AG08395 (cell line): Measurements from ENCODE around the gene PRKAG1.

ENCODE experiments used
- DNase-seq: peaks from one replicate; pipeline ENCODE4 v3.0.0; 2012; ENCODE audit warnings: mixed read lengths, low spot score

Gene PRKAG1

DNA sequence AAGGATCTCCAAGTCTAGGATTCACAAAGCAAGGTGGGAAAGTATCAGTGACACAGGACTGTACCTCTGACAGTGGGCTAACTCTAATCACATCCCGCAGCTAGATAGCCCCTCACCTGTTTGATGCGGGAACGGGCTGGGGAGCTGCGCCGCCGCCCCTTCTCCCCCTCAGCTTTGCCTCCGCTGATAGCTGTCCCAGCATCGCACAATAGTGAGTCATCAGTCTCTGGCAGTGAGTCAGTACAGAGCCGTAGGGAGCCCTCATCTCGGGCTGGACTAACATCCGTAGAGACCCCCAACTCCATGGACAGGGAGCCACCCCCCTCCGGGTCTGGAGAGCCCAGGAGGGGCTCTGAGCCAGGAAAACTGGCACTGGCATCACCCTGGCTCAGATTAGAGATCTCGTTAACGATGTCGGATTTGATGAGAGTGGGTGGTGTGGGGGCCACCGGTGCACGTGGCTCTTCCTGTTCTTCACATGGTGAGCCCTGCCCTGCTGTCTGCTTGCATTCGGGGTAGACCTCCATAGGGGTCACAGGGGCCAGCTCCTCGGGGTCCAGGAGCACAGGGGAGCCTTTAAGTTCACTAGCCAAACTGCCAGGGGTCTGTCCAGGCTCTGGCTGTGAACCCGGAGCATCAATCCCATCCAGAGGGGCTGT lies 31.1 kb upstream of the PRKAG1 start:
- peak; percentile 28 for DNase-seq

DNA sequence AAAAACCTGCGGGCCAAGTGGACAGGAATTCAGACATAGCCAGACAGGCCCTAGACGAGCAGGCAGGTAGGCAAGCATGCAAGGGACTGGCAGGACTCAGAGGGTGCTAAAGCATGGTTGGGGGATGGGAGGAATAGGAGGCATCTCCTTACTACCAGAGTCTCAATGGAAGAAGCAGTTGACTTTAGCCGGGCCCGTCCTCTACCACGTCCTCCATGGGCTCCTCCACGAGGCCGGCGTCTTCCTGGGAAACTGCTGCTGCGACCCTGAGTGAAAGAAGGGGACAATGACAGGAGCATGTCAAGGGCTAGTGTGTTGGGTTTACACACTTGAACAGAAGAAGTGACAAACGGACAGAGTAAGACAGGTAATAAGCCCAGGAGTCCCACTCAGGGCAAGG lies 30.4 kb upstream of the PRKAG1 start:
- no peak for DNase-seq

- no peak for DNase-seq
These were observed 27.7 kb upstream of the PRKAG1 start for GRCh38 chr12:49046129-49046895.

- no peak for DNase-seq
These were observed 26.1 kb upstream of the PRKAG1 start for GRCh38 chr12:49044660-49045059.

GRCh38 chr12:49043856-49044258 lies 25.3 kb upstream of the PRKAG1 start:
- peak; percentile 69 for DNase-seq

GRCh38 chr12:49043241-49043640 lies 24.7 kb upstream of the PRKAG1 start:
- no peak for DNase-seq

DNA sequence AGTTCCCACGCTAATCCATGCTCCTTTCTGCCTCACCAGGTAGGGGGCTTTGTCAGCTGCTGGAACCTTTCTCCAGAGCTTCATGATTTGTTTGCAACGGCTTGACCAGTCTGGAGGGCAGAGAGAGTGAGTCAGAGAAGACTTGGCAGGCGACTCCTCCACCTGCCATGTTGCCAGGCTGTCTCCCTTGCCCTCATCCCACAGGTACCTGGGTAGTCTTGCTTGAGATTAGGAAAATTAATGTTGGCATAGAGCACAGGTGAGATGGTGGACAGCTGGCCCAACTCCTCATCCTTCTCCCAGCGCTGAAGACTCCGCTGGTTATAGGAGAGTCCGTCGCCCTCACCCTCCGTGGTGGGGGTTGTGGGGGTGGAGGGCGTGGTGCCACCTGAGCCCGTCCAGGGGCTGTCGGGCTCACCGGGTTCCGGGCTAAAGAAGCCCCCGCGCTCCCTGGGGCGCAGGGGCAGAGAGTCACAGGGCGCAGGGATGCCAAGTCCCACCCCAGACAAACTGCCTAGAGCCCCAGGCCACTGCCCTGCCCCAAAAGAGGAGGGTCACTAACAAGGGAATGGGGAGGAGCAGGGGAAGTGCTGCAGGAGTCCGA lies 23.4 kb upstream of the PRKAG1 start:
- no peak for DNase-seq

DNA sequence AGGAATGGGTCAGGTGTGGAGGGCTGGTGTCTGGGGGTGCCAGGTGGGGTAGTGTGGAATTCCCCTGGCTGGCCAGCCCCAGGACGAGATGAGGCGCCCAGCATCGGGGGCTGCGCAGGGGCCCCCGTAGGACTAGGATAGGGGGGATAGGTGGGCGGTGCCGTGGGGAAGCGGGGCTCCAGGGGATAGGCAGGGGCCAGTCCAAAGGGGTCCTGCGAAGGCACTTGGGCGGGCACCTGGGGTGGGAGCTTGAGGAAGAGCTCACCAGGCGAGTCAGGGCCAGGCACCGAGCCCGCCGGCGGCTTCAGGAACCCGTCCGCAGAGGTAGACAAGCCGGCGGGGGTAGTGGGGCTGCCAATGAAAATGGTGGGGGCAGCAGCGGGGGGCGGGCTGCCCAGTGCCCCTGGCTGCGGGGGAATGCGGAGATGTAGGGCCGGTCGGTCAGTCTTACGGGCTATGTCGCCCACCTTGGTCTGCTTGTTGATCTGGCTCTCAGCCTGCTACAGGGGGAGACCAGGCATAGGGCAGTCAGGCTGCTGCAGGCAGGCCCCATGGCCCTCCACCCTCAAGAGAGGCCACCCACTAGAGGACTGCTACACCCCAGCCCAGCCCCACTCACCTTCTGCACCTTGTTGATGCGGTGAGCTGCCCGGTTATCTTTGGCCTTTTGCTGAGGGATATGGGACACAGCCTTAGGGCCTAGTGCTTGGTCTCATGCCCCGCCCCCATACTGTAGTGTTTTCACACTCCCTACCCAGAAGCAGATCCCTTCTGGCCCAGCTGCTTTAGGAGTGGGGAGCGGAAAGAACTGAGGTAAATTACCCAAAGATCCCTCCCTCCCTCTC lies 22.7 kb upstream of the PRKAG1 start:
- no peak for DNase-seq

- no peak for DNase-seq
These were observed 21.8 kb upstream of the PRKAG1 start for GRCh38 chr12:49040364-49040855.

GRCh38 chr12:49039421-49040363 lies 21.1 kb upstream of the PRKAG1 start:
- no peak for DNase-seq

- no peak for DNase-seq
These were observed 19.8 kb upstream of the PRKAG1 start for GRCh38 chr12:49038291-49038955.

DNA sequence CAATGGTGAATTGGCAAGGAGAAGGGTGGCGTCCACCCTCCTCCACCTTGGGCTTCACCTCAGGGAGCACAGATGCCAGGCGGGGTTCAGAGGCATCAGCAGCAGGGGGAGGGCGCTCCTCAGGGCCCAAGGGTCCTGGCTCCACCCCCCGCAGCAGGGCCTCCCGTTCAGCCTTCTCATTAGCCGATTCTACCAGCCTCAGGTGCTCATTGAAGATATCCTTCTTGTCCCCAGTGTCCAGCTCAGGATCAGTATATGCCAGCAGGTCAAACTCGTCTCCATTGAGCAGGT lies 19.3 kb upstream of the PRKAG1 start:
- DNase-seq: no peak

DNA sequence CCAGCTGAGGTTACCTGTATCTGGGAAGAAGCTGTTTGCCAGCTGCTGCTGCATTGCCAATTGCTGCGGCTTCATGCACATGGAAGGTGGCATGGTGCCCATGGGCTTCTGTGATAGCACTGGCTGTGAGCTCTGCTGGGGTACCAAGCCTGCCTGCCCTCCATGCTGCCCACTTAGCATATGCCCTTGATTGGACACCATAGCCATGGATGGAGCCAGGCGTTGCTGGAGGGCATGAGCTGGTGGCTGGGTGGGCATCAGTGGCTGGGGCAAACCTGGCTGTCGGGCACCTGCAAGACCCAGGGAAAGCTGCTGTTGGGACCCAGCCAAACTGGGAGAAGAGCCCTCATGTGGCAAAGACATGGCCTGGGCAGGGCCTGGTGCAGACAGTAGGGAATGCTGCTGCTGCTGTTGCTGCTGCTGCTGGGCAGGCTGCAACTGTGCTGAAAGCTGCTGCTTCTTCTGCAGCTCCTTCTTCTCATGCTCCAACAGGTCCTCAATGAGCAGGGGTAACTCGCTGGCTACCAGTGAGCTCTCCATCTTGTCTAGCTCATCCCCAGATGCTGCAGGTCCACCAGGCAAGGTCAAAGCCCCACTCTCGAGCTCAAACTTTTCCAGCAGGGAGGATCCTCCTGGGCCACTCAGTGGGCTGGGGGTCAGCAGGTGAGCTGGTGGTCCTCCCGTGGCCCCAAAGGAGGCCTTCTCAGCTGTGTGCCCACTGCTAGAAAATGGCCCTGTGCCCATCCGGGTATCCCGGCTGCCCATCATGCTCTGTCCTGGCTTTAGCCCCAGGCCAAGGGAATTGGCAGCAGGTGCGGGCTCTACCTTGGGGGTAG lies 18.8 kb upstream of the PRKAG1 start:
- DNase-seq: no peak

DNA sequence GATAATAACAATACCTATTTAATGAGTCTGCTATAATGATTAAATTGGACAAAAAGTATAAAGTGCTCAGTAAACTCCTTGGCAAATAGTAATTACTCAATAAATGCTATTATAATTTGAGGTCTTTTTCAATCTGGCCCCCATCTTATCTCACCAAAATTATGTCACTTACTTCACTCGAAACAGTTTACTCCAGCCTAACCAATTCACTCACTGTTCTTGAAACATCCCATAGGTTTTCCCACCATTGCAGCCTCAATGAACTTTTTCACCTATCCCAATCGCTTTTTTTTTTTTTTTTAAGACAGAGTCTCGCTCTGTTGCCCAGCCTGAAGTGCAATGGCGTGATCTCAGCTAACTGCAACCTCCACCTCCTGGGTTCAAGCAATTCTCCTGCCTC lies 17.5 kb upstream of the PRKAG1 start:
- no peak for DNase-seq

- no peak for DNase-seq
These were observed 15.7 kb upstream of the PRKAG1 start for GRCh38 chr12:49034286-49034622.

DNA sequence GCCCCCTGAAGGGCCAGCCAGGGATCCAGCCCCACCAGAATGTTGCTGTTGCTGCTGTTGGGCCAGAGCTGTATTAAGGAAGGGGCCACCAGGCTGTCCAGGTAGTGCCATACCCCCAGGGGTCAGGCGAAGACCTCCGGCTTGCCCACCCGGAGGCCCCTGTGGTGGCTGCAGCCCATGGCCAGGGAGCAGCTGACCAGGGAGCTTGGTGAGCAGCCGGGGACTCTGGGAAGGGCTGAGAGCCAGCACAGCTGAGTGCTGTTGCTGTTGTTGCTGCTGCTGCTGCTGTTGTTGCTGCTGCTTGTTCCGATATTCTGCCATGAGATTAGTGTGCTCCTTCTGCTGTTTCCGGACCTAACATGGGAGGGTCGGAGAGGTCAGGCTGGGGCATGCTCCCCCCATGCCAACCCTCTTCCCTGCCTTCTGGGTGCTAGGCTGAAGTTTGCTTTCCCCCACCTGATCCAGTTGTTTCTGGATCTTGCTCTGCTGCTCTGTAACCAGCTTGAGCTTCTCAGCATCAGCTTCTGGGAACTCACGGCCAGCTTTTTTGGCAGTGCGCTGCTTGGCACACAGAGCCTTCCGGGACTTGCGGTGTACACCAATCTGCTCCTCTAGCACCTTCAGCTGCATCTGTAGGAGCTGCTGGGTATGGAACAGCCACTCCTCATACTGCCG lies 15.2 kb upstream of the PRKAG1 start:
- no peak for DNase-seq

- DNase-seq: no peak
These were observed 14.3 kb upstream of the PRKAG1 start for GRCh38 chr12:49032679-49033447.

- no peak for DNase-seq
These were observed 13.7 kb upstream of the PRKAG1 start for GRCh38 chr12:49032276-49032675.
